GM21737 (cell line): ENCODE results near the gene MPPED1.

Source experiments
- ATAC-seq: cut with Tn5 transposase; IDR thresholded peaks from one replicate; pipeline ENCODE4 v1.9.1; 2021; ENCODE audit warnings: mild to moderate bottlenecking, moderate library complexity; ENCODE audit not compliant: unreplicated experiment

The MPPED1 gene

GRCh38 chr22:43446037-43446803 lies 34.4 kb downstream of the MPPED1 start:
- ATAC-seq = no peak

- ATAC-seq = no peak
These were observed 35.1 kb downstream of the MPPED1 start for GRCh38 chr22:43446916-43447315.

GRCh38 chr22:43447380-43447779 lies 35.6 kb downstream of the MPPED1 start:
- ATAC-seq = no peak

- no peak for ATAC-seq
These were observed 36.2 kb downstream of the MPPED1 start for GRCh38 chr22:43448048-43448447.

GRCh38 chr22:43449205-43449830 lies 37.5 kb downstream of the MPPED1 start:
- no peak for ATAC-seq

DNA sequence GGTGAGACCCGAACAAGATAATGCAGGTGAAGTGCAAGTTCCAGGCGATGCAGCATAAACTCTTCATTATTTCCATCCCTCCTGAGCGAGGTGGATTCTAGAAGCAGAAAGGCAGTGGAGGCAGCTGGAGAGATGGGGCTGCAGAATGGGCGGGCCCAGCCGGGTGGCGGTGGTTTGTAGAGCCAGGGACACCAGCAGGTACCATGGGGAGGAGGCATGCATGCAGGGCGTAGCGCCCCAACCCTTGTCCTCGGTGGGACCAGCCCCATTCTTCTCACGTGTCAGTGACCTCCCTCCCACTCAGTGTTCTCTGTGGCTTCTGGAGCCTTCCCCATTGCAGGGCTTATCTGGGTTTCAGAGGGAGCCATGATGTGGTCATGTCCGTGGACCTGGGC lies 38.0 kb downstream of the MPPED1 start:
- ATAC-seq = no peak

- no peak for ATAC-seq
These were observed 39.7 kb downstream of the MPPED1 start for GRCh38 chr22:43451371-43452050.

GRCh38 chr22:43455846-43456245 lies 44.0 kb downstream of the MPPED1 start:
- ATAC-seq = no peak

GRCh38 chr22:43457002-43457401 lies 45.2 kb downstream of the MPPED1 start:
- ATAC-seq = no peak

- no peak for ATAC-seq
These were observed 50.9 kb downstream of the MPPED1 start for GRCh38 chr22:43462701-43463100.

- no peak for ATAC-seq
These were observed 53.0 kb downstream of the MPPED1 start for GRCh38 chr22:43464809-43465208.

- ATAC-seq = no peak
These were observed 53.6 kb downstream of the MPPED1 start for GRCh38 chr22:43465291-43466015.

DNA sequence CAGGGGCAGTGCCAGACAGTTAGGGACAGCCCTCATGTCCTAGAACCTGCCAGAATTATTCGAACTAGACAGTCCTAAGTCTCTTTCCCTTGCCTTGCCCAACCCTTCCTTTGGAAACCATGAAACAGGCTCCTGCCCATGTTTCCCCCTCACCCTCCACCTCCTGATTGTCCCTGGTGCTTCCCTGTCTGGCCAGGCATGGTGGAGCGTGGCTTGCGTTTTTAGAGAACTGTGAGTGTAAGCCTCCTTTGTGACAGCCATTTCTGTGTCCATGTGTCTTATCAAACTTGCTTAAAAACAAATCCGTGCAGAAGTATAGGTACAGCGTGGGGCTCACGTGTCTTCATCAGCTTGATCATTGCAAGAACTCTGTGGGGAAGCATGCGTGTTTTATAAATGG lies 54.9 kb downstream of the MPPED1 start:
- ATAC-seq = no peak

- no peak for ATAC-seq
These were observed 55.6 kb downstream of the MPPED1 start for GRCh38 chr22:43467216-43467940.

- ATAC-seq = no peak
These were observed 58.4 kb downstream of the MPPED1 start for GRCh38 chr22:43470253-43470652.

- no peak for ATAC-seq
These were observed 59.2 kb downstream of the MPPED1 start for GRCh38 chr22:43470941-43471585.

DNA sequence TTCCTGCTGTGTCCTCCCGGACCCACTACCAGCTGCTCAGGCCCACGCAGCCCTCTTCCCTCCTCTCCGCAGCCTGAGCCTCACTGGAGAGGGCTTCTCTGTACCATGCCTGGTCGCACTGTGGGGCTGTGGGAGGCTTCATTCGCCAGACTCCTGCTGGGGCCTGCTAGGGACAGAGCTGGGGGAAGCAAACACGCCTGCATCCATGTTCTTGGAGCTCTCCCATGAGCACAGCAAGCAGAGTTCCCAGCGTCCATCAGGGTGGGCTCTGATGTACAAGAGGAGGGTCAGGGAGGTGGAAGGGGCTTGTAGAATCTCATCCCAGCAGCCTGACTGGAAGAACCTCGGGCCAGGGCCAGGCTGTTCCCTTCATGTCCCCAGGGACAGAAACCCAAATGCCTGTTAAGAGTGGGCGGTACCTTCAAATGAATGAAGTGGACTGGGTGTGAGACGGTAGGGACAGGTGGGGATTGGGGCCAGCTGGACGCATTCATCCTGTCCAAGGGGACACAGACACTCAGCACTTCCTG lies 59.9 kb downstream of the MPPED1 start:
- no peak for ATAC-seq

- no peak for ATAC-seq
These were observed 61.2 kb downstream of the MPPED1 start for GRCh38 chr22:43473031-43473430.

GRCh38 chr22:43473441-43473840 lies 61.6 kb downstream of the MPPED1 start:
- ATAC-seq = no peak
